Osteocyte (in vitro differentiated cells): ENCODE measurements around the gene IVNS1ABP. TPM values are rescaled to one million over a fixed set of nuclear protein-coding genes. Genes with fewer than 3 reads are reported as not detected.

ENCODE experiments used
- DNase-seq: peaks from one replicate; pipeline ENCODE4 v3.0.0; 2021; ENCODE audit warnings: mixed read lengths; ENCODE audit not compliant: unreplicated experiment; ENCODE audit errors: extremely low spot score
- H3K27ac Mint-ChIP-seq: one replicate; pipeline ENCODE4 v1.8.0; 2021; ENCODE audit warnings: mild to moderate bottlenecking, mixed read lengths; ENCODE audit not compliant: unreplicated experiment
- H3K27me3 Mint-ChIP-seq: one replicate; pipeline ENCODE4 v1.8.0; 2021; ENCODE audit warnings: mixed read lengths; ENCODE audit not compliant: unreplicated experiment
- H3K36me3 Mint-ChIP-seq: one replicate; pipeline ENCODE4 v1.8.0; 2021; ENCODE audit warnings: mixed read lengths; ENCODE audit not compliant: unreplicated experiment
- H3K4me1 Mint-ChIP-seq: one replicate; pipeline ENCODE4 v1.8.0; 2021; ENCODE audit warnings: mixed read lengths; ENCODE audit not compliant: unreplicated experiment
- H3K4me3 Mint-ChIP-seq: one replicate; pipeline ENCODE4 v1.8.0; 2021; ENCODE audit warnings: mild to moderate bottlenecking, moderate library complexity, mixed read lengths; ENCODE audit not compliant: unreplicated experiment
- H3K9me3 Mint-ChIP-seq: one replicate; pipeline ENCODE4 v1.8.0; 2021; ENCODE audit warnings: mixed read lengths; ENCODE audit not compliant: unreplicated experiment
- total RNA-seq: library from RNA; stranded (reverse); gene quantifications from 2 replicates; pipeline ENCODE4 v1.2.1, GENCODE V29; 2021
- TF ChIP-seq, protein P1 (sequence below): fragments of 200-600 bp; sonication (generic); IDR thresholded peaks from 2 replicates; pipeline ENCODE4 v1.5.0; 2021; ENCODE audit warnings: antibody characterized with exemption, mild to moderate bottlenecking, moderate library complexity

IVNS1ABP gene
- total RNA-seq, 1 donor from 2014 or later = 130 TPM

DNA sequence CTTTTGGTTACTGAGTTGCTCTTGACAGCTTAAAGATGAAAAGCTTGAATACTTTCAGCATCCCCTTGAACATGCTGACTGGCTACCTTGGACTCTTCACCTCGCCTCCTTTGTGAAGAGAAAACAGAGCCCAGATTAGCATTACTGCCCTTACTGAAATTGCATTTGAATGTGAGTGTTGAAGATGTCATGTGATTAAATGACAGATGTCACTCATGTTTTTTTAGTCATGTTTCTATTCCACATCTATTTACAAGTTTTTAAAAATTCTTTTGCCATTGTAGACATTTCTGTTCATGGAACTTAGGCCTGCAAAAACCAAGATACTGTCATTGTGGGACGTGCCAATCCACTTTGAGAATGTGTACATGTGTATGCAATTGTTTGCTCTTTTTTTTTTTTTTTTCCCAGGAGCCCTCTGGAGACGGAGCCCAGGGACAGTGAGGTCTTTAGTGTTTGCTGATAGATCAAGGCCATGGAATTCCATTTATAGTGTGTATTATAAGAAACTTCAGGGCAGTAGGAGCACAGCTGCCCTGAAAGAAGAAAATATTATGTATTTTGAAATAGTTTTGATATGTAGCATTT, 25.7 kb upstream of the IVNS1ABP start:
- no peaks in the 10 kb centered on the region for H3K9me3 Mint-ChIP-seq
- H3K36me3 Mint-ChIP-seq = no peaks in the 10 kb centered on the region
- H3K4me3 Mint-ChIP-seq = no peak overlapping the region
- TF ChIP-seq, protein P1, sequence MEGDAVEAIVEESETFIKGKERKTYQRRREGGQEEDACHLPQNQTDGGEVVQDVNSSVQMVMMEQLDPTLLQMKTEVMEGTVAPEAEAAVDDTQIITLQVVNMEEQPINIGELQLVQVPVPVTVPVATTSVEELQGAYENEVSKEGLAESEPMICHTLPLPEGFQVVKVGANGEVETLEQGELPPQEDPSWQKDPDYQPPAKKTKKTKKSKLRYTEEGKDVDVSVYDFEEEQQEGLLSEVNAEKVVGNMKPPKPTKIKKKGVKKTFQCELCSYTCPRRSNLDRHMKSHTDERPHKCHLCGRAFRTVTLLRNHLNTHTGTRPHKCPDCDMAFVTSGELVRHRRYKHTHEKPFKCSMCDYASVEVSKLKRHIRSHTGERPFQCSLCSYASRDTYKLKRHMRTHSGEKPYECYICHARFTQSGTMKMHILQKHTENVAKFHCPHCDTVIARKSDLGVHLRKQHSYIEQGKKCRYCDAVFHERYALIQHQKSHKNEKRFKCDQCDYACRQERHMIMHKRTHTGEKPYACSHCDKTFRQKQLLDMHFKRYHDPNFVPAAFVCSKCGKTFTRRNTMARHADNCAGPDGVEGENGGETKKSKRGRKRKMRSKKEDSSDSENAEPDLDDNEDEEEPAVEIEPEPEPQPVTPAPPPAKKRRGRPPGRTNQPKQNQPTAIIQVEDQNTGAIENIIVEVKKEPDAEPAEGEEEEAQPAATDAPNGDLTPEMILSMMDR = no peak
- peaks cover 2% of the 10 kb centered on the region for H3K4me1 Mint-ChIP-seq
- no peak for DNase-seq
- no peak overlapping the region for H3K27ac Mint-ChIP-seq
- H3K27me3 Mint-ChIP-seq = no peaks in the 10 kb centered on the region

DNA sequence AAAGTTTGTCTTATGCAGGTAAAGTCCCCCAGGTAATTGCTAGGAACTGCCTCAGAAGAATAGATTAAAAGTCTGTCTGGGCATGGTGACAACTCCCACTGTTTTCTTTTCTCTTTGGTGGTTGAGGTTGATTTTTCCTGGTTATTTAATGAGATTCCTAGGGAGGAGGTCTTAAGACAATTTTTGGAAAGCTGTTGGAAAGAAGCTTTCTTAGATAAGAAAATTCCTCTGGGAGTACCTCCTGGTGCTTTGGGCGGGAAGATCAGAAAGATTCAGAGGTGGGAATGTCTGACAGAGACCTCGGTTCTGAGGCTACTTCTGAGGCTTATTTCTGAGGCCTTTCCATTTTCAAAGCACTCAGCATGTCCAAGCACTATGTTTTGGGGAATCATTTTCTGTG, 25.0 kb upstream of the IVNS1ABP start:
- TF ChIP-seq, protein P1 = no peak
- no peak for DNase-seq
- H3K9me3 Mint-ChIP-seq = no peaks in the 10 kb centered on the region
- H3K36me3 Mint-ChIP-seq = no peaks in the 10 kb centered on the region
- no peak overlapping the region for H3K4me3 Mint-ChIP-seq
- H3K4me1 Mint-ChIP-seq = peaks cover 7% of the 10 kb centered on the region
- no peak overlapping the region for H3K27ac Mint-ChIP-seq
- no peaks in the 10 kb centered on the region for H3K27me3 Mint-ChIP-seq

DNA sequence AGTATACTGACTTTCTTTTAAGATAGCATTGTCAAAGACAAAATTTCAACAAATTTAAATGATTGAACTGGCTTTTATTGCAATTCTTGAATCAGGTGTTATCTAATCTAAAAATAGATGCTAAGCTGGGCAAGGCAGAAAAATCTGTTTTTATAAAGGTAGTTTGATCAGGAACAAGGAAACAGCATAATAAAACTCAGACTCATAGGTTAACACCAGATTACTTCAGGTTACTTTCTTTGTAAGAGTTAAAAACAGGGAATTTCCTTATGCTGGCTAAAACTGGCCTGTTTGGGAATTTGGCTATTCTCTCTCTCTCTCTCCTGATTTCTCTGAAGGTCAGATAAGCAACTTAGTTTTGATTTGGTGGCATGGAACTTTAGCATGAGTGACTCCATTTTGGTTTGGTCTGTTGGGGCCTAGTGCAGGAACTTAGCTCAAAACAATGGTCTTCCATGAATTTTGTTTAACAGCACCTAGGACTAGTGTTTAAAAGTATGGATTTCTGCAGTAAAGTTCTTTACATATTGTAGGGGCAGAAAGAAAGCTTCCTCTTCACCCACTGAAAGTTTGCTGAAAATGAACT, 24.2 kb upstream of the IVNS1ABP start:
- TF ChIP-seq, protein P1 = no peak
- Mint-ChIP-seq H3K4me1 (peaks cover 7% of the 10 kb centered on the region), H3K4me3 (no peak overlapping the region), H3K27me3 (no peaks in the 10 kb centered on the region), H3K27ac (no peak overlapping the region), H3K9me3 (no peaks in the 10 kb centered on the region), H3K36me3 (no peaks in the 10 kb centered on the region)
- no peak for DNase-seq

DNA sequence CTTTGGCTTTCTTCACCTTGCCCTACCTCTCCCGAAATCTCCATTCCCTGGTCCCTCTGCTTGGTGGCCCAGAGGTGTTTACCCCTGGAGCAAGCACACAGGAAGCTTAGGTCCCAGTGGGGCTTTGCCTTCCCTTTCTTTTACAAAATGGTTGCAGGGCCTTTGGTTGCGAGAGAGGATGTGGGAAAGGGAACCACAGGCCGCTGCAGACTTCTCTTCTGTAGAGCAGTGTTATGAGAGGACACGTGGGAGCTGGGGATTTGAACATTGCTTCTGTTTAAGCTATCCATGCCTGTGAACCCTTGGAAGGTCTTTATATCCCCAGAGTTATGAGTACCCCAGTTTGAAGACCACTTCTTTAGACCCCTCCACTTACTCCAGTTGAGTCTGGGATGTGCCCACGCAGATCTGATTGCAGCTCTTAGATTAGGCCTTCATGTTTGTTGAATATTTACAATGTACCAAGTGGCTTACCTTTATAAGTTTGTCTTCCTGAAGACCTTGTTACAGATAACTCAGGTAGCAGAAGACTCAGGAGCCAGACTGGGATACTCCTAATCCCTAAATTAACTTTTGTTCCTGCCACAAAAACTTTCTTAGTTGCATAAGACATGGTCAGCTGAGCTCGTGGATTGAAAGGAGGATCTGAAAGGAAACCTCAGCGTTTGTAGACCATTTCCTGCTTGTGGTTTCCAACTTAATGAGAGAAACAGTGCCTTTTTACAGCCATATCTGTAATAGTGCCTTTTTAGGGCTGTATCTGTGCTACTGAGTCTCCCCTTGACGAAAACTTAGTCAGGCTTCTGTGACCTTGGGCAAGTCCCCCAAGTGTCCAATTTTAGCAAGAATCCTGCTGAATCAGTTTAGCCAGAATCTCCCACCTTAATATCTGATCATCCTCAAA, 21.9 kb upstream of the IVNS1ABP start:
- Mint-ChIP-seq H3K4me1 (peaks cover 7% of the 10 kb centered on the region), H3K27me3 (no peaks in the 10 kb centered on the region), H3K9me3 (no peaks in the 10 kb centered on the region), H3K4me3 (no peak overlapping the region), H3K36me3 (no peaks in the 10 kb centered on the region), H3K27ac (no peak overlapping the region)
- DNase-seq = no peak
- TF ChIP-seq, protein P1 = no peak

DNA sequence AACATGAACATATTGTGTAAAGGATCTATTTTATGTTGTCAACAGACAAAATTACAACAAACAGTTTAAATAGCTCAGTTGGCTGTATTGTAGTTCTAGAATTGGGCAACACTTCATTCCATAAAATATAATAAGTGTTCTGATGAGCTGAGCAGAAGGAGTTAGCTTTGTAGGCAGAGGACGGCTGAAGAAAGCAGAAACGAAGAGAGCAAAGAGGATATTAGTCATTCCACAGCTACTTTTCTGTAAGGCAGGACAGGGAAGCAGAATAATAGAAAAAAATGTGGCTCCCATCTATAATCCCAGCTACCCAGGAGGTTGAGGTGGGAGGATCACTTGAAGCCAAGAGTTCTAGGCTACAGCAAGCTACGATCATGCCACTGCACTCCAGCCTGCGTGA, 20.2 kb upstream of the IVNS1ABP start:
- no peak for DNase-seq
- Mint-ChIP-seq H3K27ac (no peak overlapping the region), H3K4me1 (peaks cover 7% of the 10 kb centered on the region)

More for the DNA sequence above, 20.2 kb upstream of the IVNS1ABP start:
- H3K9me3 Mint-ChIP-seq = no peaks in the 10 kb centered on the region
- no peaks in the 10 kb centered on the region for H3K27me3 Mint-ChIP-seq
- no peak overlapping the region for H3K4me3 Mint-ChIP-seq
- TF ChIP-seq, protein P1 = no peak
- H3K36me3 Mint-ChIP-seq = no peaks in the 10 kb centered on the region
